Suppressor macrophage treated with lipopolysaccharide for 1 hour (primary cell): ENCODE measurements around the gene THOC5.

Experiments
- DNase-seq, 3 donors: peaks; one replicate each; pipeline ENCODE4 v3.0.0-alpha.2; 2020 to 2022

Gene THOC5

DNA sequence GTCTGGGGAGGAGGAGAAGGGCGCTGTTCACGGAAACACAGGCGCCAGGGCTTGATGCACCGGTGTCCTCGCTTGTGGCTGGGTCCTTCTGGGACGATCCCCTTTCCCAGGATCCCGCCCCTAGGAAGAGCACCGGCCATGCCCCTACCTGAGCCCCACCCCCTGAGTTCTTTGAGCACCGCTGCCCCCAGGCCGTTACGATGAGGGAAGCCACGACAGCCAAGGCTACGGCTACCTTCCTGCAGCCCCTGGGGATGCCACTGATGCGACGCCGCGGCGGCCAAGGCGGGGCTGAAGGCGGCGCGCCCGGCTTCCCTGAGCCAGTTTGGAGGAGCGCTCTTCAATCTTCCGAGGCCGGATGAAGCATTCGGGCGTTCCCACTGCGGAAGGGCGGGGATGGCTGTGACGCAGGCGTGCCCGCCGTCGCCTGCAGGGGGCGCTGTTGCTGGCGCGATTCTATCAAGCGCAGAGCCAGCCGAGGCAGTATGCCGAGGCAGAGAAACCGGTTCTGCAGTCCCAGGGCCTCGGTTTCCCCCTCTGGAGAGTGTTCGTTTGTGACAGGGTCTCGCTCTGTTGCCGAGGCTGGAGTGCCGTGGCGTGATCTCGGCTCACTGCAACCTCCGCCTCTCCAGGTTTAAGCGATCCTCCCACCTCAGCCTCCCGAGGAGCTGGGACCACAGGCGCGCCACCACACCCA is 83.2 kb downstream of the THOC5 start:
- DNase-seq, result peak; percentile 75 to 90 (median 78)

DNA sequence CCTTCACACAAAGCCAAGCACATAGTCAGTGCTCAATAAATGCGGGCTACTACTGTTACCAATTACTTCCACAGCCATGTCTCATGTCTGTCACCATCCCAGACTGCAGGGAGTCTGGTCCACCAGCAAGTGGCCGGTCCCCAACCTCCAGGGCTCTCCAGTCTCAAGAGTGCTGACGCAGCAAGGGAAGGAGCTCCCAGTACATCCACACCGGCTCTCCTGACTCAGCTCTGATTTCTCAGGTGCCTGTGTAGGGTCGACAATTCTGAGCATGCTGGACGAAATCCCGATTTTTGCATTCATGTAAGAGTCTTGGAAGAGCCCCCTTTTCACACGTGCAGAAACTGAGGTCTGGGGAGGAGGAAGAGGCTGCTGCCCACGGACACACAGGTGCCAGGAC is 83.8 kb downstream of the THOC5 start:
- DNase-seq, result peak in 1 of 3 donors; percentile 4

DNA sequence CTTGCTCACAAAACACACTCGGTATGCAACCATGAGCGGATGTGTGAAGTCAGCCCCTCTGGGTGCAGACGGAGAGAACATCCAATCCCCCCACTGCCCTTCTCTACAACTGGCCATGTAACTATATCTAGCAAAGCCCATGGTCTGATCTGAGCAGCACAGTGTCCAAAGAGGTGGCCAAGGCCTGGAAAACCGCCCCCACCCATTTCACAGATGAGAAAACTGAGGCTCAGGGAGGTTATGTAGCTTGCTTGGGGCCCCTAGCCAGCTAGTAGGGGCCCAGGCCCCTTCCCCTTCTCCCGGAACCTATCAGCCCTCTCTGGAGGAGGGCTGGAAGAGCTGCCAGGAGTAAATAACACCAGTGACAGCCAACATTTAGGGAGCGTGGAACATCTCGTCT is 89.0 kb downstream of the THOC5 start:
- DNase-seq, result no peak

DNA sequence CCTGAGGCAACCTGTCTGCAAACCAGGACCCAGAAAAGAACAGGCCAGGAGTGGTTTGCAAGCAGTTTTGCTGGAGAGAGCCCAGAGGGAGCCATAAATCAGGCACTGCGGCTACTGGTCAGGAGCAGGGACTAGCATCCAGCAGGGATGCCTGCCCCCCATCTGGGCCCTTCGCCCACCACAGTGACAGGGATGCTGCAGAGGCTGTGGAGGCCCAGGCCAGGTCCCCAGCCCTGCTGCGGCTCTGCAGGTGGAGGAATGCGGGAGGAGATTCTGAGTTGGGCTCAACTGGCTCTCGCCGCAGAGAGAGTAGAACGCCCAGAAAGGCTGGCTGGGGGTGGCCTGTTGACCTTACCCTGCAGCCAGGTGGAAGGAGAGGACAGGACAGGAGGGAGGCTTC is 89.9 kb downstream of the THOC5 start:
- peak in 1 of 3 donors; percentile 12 for DNase-seq

DNA sequence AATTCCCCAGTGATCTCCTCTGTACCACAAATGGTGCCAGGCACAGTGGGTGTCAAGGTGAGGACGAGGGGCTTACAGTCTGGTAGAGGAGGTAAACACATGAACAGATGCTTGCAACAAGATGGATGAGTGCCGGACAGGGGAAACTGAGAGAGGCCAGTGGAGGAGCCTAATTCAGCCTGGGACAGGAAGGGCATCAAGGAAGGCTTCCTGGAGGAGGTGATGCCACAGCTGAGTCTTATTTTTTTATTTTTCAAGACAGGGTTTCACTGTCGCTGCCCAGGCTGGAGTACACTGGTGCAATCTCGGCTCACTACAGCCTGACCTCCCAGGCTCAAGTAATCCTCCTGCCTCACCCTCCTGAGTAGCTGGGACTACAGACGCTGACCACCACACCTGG is 92.3 kb downstream of the THOC5 start:
- no peak for DNase-seq

DNA sequence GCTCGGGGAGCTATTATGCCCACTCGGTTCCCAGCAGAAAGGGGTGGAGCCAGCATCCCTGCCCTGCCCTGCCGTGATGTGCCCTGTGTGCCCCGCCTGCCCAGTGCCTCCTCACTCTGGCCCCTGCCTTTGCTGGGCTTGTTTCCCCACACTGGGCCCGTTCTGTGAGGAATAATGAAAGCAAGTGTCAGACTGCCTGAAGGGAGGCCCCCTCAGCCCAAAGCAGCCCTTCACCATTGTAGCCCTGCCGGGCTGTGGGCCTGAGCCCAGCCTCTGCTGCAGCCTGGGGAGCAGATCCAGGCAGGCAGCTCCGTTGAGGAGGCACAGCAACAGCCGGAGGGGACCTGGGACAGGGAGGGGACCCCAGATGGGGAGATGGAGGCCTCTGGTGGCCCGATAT is 93.8 kb downstream of the THOC5 start:
- no peak for DNase-seq

DNA sequence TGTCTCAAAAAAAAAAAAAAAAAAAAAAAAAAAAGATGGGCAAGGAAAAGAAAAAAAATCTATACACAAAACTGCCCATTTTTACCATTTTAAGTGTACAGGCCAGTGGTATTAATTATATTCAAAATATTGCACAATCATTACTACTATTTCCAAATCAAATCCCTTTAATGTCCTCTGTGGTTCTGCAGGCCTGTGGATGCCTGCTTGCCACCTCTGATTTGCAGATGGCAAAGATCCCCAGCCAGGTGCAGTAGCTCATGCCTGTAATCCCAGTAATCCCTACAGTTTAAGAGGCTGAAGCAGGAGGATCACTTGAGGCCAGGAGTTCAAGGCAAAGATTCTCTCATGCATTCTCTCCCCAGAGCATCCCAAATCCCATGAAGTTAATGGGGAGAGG is 95.0 kb downstream of the THOC5 start:
- DNase-seq, result no peak

DNA sequence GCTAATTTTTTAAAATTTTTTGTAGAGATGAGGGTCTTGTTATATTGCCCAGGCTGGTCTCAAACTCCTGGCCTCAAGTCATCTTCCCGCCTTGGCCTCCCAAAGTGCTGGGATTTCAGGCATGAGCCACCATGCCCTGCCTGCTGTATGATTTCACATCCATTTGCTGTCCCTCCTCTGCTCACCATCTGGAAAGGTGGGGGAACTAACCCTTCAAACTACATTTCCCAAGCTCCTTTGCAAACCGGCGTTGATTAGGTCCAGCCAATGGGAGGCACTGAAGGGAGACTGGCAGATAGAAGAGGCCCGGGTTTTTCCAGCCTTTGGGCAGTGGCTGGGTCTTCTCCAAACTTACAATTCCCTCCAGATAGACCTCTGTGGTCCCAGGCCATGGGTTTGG is 95.8 kb downstream of the THOC5 start:
- peak; percentile 54 to 69 (median 62) for DNase-seq

DNA sequence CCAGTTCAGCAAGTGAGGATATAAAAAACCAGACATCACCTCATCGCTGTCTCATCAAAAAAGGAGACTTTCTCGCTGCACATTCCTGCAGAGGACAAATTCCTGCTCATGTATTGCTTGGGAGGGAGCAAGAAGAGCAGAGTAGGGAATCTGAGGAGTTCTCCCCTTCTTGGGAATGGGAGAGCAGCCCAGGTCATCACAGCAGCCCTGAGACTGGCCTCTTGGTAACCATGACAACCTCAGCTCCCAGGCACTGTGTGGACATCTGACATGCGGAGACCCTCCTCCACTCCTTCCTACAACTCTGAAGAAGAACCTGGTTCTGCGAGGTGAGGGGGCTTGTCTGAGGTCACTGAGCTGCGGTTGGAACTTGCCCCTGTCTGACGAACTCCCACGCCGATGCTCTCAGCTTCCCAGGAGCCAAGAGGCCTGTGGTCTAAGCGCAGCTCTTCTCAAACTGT is 97.3 kb downstream of the THOC5 start:
- DNase-seq, result no peak
